ENCODE data around the gene NOC4L.

NOC4L gene

DNA sequence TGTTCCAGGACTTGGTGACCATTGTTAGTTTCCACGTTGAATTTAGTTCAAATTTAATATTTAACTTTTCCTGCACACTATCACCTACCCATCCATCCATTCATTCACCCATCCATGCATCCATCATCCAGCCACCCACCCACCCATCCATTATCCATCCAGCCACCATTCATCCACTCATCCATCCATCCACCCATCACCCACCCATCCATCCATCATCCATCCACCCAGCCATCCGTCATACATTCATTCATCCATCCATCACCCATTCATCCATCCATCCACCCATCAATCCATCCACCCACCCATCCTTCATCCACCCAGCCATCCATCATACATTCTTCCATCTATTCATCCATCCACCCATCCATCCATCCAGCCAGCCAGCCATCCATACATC lies 21.8 kb downstream of the NOC4L start:
- no peak for DNase-seq (ENCODE audit: low read depth)
- H3K4me3 ChIP-seq (ENCODE audit: low read depth, low read length), result no peak overlapping the region
- TF ChIP-seq, protein P1, sequence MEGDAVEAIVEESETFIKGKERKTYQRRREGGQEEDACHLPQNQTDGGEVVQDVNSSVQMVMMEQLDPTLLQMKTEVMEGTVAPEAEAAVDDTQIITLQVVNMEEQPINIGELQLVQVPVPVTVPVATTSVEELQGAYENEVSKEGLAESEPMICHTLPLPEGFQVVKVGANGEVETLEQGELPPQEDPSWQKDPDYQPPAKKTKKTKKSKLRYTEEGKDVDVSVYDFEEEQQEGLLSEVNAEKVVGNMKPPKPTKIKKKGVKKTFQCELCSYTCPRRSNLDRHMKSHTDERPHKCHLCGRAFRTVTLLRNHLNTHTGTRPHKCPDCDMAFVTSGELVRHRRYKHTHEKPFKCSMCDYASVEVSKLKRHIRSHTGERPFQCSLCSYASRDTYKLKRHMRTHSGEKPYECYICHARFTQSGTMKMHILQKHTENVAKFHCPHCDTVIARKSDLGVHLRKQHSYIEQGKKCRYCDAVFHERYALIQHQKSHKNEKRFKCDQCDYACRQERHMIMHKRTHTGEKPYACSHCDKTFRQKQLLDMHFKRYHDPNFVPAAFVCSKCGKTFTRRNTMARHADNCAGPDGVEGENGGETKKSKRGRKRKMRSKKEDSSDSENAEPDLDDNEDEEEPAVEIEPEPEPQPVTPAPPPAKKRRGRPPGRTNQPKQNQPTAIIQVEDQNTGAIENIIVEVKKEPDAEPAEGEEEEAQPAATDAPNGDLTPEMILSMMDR (IDR thresholded peaks at IDR 0.05; ENCODE audit: low read depth, low read length, missing control alignments), result no peak

DNA sequence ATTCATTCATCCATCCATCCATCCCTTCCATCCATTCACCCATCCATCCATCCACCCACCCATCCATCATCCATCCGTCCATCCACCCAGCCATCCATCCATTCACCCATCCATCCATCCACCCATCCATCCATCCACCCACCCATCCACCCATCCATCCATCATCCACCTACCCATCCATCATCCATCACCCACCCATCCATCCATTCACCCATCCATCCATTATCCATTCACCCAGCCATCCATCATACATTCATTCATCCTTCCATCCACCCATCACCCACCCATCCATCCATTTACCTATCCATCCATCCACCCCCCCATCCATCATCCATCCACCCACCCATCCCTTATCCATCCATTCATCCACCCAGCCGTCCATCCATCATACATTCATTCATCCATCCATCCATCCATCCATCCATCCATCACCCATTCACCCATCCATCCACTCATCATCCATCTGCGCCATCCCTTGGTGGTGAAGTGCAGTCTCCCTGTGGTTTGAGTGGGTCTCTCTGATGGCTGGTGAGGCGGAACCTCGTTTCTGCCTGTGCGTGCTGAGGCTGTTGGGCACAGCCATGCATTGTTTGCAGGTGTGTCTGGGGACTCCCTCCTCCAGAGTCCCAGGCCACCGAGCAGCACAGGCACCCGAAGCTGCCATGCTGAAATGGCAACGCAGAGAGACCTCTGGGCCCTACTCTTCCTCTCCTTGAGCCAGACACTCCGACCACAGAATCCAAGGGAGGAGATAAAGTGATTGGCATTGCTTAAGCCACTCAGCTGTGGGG lies 22.7 kb downstream of the NOC4L start:
- no peak for DNase-seq (ENCODE audit: low read depth)
- H3K4me3 ChIP-seq (ENCODE audit: low read depth, low read length), result no peak overlapping the region

DNA sequence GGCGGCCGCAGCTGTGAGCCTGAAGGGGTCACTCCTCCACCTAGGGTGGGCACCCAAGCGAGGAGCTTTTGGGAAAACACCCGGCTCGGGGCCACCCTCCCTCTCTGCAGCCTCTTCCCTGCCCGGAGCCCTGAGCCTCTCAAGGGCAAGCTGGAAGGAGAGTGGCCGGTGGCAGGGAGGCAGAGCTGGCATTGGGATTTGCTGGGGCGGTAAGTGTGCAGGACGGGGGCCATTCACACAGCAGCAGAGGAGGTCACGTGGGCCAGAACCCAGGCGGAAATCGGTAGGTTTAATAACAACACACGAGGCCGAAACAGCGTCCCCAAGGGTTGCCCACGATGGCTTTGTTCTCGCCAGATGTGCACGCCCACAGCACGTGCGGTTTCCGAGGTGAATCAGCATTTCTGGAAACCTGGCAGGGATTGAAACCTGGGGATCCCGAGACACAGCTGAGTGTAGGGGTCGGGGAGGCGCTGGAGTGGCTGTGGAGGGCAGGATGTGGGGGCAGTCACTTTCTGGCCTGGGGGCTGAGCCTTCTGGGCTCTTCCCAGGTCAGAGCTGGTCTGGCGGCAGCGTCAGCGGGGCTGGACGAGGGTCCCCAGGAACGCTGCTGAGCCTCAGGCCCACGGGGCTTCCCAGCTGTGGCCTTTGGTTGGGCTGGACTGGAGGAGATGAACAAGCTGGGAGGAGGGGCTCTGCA lies 23.5 kb downstream of the NOC4L start:
- DNase-seq (ENCODE audit: low read depth), result no peak

More for the DNA sequence above, 22.7 kb downstream of the NOC4L start:
- TF ChIP-seq, protein P1 (IDR thresholded peaks at IDR 0.05; ENCODE audit: low read depth, low read length, missing control alignments), result no peak

DNA sequence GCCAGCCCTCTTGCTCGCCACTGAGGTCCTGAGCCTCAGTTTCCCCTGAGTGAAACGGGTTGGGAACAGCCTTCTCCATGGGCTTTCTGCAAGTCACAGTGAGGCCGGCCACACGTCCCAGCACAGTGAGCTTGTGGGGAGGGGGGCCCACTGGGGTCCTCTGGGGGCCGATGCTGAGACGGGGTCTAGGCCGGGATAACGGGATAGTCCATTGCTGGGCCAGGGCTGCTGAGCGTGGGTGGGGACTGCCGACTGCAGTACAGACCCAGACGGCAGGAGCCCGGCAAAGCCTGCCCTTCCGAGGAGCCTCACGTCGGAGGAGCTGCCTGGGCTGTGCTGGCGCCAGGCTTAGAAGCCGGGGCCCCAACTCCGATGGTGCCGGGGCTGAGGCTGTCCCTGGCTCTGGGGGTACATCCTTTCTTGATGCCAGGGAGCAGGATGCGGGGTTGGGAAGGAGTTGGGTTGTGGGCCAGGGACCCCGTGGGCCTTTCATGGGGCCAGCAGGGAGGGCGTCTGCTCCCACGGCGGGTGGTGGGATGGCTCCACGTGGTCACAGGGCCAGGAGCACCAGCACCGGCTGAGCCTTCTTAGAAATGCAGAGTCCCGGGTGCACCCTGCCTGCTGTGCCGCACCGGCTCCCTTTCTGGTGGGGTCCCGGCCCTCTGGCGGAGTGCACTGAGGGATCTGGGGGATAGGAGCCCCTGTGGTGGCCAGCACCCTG lies 24.2 kb downstream of the NOC4L start:
- TF ChIP-seq, protein P1 (IDR thresholded peaks at IDR 0.05; ENCODE audit: low read depth, low read length, missing control alignments), result no peak
- H3K4me3 ChIP-seq (ENCODE audit: low read depth, low read length), result no peak overlapping the region
- no peak for DNase-seq (ENCODE audit: low read depth)

More for the DNA sequence above, 23.5 kb downstream of the NOC4L start:
- H3K4me3 ChIP-seq (ENCODE audit: low read depth, low read length), result no peak overlapping the region
- TF ChIP-seq, protein P1 (IDR thresholded peaks at IDR 0.05; ENCODE audit: low read depth, low read length, missing control alignments), result no peak

DNA sequence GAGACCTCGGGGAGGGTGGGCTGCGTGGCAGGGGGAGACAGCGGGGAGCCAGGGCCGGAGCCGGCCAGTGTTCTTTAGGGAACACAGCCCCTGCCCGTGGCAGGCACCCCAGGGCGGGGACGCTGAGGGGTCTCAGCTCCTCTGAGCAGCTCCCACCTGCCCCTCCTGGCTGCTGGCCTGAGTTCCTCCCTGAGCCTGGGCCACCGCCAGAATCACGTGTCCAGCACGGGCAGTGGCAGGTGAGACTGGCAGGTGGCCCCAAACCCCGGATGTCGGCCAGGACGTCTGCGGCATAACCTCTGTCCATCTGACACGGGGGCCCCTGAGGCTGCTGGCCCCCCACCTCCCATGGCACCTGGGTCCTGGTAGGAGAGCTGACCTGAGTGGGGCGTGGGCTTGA lies 25.1 kb downstream of the NOC4L start:
- no peak for DNase-seq (ENCODE audit: low read depth)
- TF ChIP-seq, protein P1 (IDR thresholded peaks at IDR 0.05; ENCODE audit: low read depth, low read length, missing control alignments), result no peak
- H3K4me3 ChIP-seq (ENCODE audit: low read depth, low read length), result no peak overlapping the region

DNA sequence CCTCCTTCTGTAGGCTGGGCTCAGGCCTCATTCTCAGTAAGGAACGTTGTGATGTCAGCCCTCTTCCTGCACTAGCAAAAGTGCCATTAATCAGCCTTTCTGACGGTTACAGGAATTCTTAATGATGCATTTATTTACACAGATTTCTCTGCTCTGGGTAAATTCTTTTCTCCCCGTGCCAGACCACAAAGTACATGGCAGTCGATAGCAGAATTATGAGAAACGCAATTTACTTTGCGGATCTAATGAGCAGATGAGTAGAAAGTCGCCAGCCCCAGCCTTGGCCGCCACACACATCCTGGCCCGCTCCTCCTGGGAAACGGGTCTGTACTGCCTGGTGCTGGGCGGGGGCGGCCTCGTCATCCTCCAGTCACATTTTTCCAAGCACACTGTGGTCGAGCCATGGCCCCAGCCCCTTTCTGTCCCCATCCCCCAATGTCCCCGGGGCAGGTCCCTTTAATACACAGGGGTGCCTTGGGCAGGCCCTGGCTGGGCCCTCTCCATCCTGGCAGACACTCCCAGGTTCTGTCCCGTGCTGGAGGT lies 25.9 kb downstream of the NOC4L start:
- no peak for DNase-seq (ENCODE audit: low read depth)
- H3K4me3 ChIP-seq (ENCODE audit: low read depth, low read length), result no peak overlapping the region
- TF ChIP-seq, protein P1 (IDR thresholded peaks at IDR 0.05; ENCODE audit: low read depth, low read length, missing control alignments), result no peak

All from GM12864 (cell line).